ENCODE measurements around the gene PAPPA2. TPM values are rescaled to one million over a fixed set of nuclear protein-coding genes. Genes with fewer than 3 reads are reported as not detected.

The PAPPA2 gene
- total RNA-seq, 3 donors from 2014 or later: 1.2 to 3.9 (median 2.6) TPM

GRCh38 chr1:176795929-176796328 lies 333.0 kb downstream of the PAPPA2 start:
- Histone ChIP-seq H3K36me3 (no peaks in the 10 kb centered on the region), H3K27ac (no peak overlapping the region), H3K27me3 (no peaks in the 10 kb centered on the region), H3K4me3 (no peak overlapping the region), H3K4me1 (no peaks in the 10 kb centered on the region), H3K9me3 (no peaks in the 10 kb centered on the region)
- no peak for DNase-seq (ENCODE audit: low spot score in 2 of 2)
- no peak for TF ChIP-seq CTCF (IDR thresholded peaks at IDR 0.05)
- TF ChIP-seq POLR2A (IDR thresholded peaks at IDR 0.05): no peak
- no peak for TF ChIP-seq POLR2AphosphoS5 (IDR thresholded peaks at IDR 0.05)
- intact Hi-C loops (cut with DNase I; ENCODE audit: low total_unique reads): no loop called here

DNA sequence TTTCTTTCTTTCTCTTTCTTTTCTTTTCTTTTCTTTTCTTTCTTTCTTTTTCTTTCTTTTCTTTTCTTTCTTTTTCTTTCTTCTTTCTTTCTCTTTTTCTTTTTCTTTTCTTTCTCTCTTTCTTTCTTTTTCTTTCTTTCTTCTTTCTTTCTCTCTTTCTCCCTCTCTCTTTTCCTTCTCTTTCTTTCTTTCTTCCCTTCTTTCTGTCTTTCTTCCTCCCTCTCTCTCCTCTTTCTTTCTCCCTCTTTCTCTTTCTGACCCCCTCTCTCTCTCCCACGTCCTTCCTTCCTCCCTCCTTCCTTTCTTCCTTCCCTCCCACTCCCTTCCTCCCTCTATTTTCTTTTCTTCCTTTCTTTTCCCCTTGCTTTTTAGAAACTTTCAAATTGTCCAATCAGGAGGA lies 333.6 kb downstream of the PAPPA2 start:
- Histone ChIP-seq H3K27ac (no peak overlapping the region), H3K9me3 (no peaks in the 10 kb centered on the region), H3K27me3 (no peaks in the 10 kb centered on the region), H3K36me3 (no peaks in the 10 kb centered on the region), H3K4me3 (no peak overlapping the region), H3K4me1 (no peaks in the 10 kb centered on the region)
- intact Hi-C loops (cut with DNase I; ENCODE audit: low total_unique reads): no loop called here
- TF ChIP-seq POLR2AphosphoS5 (IDR thresholded peaks at IDR 0.05) (no peak), CTCF (IDR thresholded peaks at IDR 0.05) (no peak), POLR2A (IDR thresholded peaks at IDR 0.05) (no peak)
- DNase-seq (ENCODE audit: low spot score in 2 of 2): no peak

GRCh38 chr1:176799327-176799726 lies 336.4 kb downstream of the PAPPA2 start:
- H3K27me3 ChIP-seq: no peaks in the 10 kb centered on the region
- TF ChIP-seq POLR2AphosphoS5 (IDR thresholded peaks at IDR 0.05) (no peak), CTCF (IDR thresholded peaks at IDR 0.05) (no peak), POLR2A (IDR thresholded peaks at IDR 0.05) (no peak)
- no peaks in the 10 kb centered on the region for H3K9me3 ChIP-seq
- intact Hi-C loops (cut with DNase I; ENCODE audit: low total_unique reads): no loop called here
- no peaks in the 10 kb centered on the region for H3K36me3 ChIP-seq
- no peaks in the 10 kb centered on the region for H3K4me1 ChIP-seq
- no peak for DNase-seq (ENCODE audit: low spot score in 2 of 2)
- H3K27ac ChIP-seq: no peak overlapping the region
- no peak overlapping the region for H3K4me3 ChIP-seq

- H3K36me3 ChIP-seq: no peaks in the 10 kb centered on the region
- intact Hi-C loops (cut with DNase I; ENCODE audit: low total_unique reads): no loop called here
- H3K4me1 ChIP-seq: no peaks in the 10 kb centered on the region
- DNase-seq (ENCODE audit: low spot score in 2 of 2): no peak
- no peaks in the 10 kb centered on the region for H3K9me3 ChIP-seq
- no peak for TF ChIP-seq POLR2A (IDR thresholded peaks at IDR 0.05)
- no peak for TF ChIP-seq POLR2AphosphoS5 (IDR thresholded peaks at IDR 0.05)
- no peak for TF ChIP-seq CTCF (IDR thresholded peaks at IDR 0.05)
- H3K27ac ChIP-seq: no peak overlapping the region
- H3K27me3 ChIP-seq: no peaks in the 10 kb centered on the region
- no peak overlapping the region for H3K4me3 ChIP-seq
Measured at GRCh38 chr1:176800978-176801513, 338.1 kb downstream of the PAPPA2 start.

DNA sequence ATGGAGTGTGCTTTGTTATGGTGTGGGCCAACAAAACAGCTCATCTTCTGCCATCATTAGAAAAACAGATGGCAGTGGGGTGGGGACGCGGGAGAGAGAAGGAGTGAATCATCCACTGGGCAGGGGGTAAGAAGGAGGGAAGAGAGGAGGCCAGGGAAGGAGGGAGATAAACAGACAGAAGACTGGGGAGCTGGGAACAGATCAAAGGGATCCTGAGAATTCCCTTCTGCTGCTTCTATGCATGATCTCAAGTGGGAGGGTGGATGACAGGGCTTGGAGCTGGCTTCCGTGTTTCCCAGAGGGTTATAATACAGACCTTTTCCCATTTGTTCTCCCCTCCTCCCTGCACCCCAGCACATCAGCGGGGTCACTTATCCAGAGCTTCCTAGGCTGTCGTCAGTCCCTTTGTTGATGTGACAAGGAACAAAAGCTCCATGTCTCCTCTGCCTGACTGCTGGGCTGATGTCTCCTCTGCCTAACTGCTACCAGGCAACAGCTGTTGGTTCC lies 338.6 kb downstream of the PAPPA2 start:
- no peaks in the 10 kb centered on the region for H3K36me3 ChIP-seq
- TF ChIP-seq POLR2AphosphoS5 (IDR thresholded peaks at IDR 0.05) (no peak), POLR2A (IDR thresholded peaks at IDR 0.05) (no peak), CTCF (IDR thresholded peaks at IDR 0.05) (no peak)
- no peak for DNase-seq (ENCODE audit: low spot score in 2 of 2)
- no peak overlapping the region for H3K27ac ChIP-seq
- intact Hi-C loops (cut with DNase I; ENCODE audit: low total_unique reads): no loop called here
- H3K4me3 ChIP-seq: no peak overlapping the region
- H3K4me1 ChIP-seq: no peaks in the 10 kb centered on the region
- no peaks in the 10 kb centered on the region for H3K27me3 ChIP-seq
- H3K9me3 ChIP-seq: no peaks in the 10 kb centered on the region

Data from breast epithelium (tissue), 4 donors.